ENCODE results near the gene OSBPL2.

Gene OSBPL2

DNA sequence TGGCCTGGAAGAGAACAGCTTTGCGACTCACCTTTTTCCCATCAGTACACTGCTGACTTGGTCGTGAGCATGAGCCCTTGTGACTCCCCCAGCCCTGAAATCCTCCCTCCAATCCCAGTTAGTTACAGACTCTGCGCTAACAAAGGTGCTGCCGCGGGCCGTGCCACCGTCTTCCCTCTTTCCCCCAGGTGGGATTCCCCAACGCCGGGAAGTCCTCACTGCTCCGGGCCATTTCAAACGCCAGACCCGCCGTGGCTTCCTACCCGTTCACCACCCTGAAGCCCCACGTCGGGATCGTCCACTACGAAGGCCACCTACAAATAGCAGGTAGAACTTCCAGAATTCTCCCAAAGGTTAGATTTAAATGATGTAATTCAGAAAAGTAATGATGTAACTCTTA, 39.4 kb upstream of the OSBPL2 start (continued):
- TF ChIP-seq ZSCAN16 (tag by site-specific recombination; IDR thresholded peaks at IDR 0.05), result no peak
- TF ChIP-seq KLF10 (tag by site-specific recombination; IDR thresholded peaks at IDR 0.05), result no peak
- no peak for TF ChIP-seq ZNF19 (tag by site-specific recombination; IDR thresholded peaks at IDR 0.05; ENCODE audit: low read depth)
- TF ChIP-seq, protein P1, sequence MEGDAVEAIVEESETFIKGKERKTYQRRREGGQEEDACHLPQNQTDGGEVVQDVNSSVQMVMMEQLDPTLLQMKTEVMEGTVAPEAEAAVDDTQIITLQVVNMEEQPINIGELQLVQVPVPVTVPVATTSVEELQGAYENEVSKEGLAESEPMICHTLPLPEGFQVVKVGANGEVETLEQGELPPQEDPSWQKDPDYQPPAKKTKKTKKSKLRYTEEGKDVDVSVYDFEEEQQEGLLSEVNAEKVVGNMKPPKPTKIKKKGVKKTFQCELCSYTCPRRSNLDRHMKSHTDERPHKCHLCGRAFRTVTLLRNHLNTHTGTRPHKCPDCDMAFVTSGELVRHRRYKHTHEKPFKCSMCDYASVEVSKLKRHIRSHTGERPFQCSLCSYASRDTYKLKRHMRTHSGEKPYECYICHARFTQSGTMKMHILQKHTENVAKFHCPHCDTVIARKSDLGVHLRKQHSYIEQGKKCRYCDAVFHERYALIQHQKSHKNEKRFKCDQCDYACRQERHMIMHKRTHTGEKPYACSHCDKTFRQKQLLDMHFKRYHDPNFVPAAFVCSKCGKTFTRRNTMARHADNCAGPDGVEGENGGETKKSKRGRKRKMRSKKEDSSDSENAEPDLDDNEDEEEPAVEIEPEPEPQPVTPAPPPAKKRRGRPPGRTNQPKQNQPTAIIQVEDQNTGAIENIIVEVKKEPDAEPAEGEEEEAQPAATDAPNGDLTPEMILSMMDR (tag by site-specific recombination; IDR thresholded peaks at IDR 0.05), result no peak
- no peak for TF ChIP-seq ZNF777 (tag by site-specific recombination; IDR thresholded peaks at IDR 0.05; ENCODE audit: borderline replicate concordance)
- TF ChIP-seq ZNF596 (tag by site-specific recombination; IDR thresholded peaks at IDR 0.05), result no peak
- TF ChIP-seq ZNF155 (tag by site-specific recombination; IDR thresholded peaks at IDR 0.05), result no peak

DNA sequence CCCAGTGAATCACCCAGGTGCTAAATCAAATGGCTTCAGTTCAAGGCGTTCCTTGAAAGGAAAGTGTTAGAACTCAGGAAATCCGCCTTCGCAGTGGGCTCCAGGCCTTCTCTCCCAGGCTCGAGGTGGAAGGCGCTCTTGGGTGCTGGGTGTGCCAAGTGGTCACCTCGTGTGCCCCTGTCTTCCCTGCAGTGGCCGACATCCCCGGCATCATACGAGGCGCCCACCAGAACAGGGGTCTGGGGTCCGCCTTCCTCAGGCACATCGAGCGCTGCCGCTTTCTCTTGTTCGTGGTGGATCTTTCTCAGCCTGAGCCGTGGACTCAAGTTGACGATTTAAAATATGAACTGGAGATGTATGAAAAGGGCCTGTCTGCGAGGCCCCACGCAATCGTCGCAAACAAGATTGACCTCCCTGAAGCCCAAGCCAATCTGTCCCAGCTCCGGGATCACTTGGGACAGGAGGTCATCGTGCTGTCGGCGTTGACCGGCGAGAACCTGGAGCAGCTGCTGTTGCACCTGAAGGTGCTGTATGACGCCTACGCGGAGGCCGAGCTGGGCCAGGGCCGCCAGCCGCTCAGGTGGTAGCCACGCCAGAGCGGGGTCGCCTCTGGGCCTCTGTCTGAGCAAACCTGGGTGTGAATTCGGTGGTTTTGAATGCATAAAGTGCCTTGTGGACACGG, 37.7 kb upstream of the OSBPL2 start:
- ChIA-PET CTCF (interaction anchor here (0.6 kb wide), 1 partner anchor 77 kb away, joined by 3 read pairs; no protein-coding TSS in a partner anchor), POLR2A (no interaction called here)
- Histone ChIP-seq H3K4me3 (ENCODE audit: low read depth, low read length) (no peak overlapping the region), H3K9me3 (ENCODE audit: control insufficient read depth, insufficient read depth, low read depth, low read length) (no peaks in the 10 kb centered on the region), H3K4me1 (ENCODE audit: control insufficient read depth, insufficient read depth, low read length) (no peaks in the 10 kb centered on the region), H3K36me3 (ENCODE audit: control insufficient read depth in 2 of 2, insufficient read depth in 1 of 2, low read length in 2 of 2) (peaks cover 11 to 63% of the 10 kb centered on the region in 2 experiments), H3K27ac (ENCODE audit: extremely low read depth, low read depth, low read length) (no peak overlapping the region)
- TF ChIP-seq ZNF558 (tag by site-specific recombination; IDR thresholded peaks at IDR 0.05), result no peak
- TF ChIP-seq, protein P1 (tag by site-specific recombination; IDR thresholded peaks at IDR 0.05), result no peak
- TF ChIP-seq FEZF1 (tag by site-specific recombination; IDR thresholded peaks at IDR 0.05), result no peak
- TF ChIP-seq ZNF16 (tag by site-specific recombination; IDR thresholded peaks at IDR 0.05; ENCODE audit: low read depth), result no peak
- TF ChIP-seq ZNF121 (tag by site-specific recombination; IDR thresholded peaks at IDR 0.05), result no peak
- TF ChIP-seq, protein P2, sequence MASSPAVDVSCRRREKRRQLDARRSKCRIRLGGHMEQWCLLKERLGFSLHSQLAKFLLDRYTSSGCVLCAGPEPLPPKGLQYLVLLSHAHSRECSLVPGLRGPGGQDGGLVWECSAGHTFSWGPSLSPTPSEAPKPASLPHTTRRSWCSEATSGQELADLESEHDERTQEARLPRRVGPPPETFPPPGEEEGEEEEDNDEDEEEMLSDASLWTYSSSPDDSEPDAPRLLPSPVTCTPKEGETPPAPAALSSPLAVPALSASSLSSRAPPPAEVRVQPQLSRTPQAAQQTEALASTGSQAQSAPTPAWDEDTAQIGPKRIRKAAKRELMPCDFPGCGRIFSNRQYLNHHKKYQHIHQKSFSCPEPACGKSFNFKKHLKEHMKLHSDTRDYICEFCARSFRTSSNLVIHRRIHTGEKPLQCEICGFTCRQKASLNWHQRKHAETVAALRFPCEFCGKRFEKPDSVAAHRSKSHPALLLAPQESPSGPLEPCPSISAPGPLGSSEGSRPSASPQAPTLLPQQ (tag by site-specific recombination; IDR thresholded peaks at IDR 0.05), result no peak
- TF ChIP-seq ZXDB (tag by site-specific recombination; IDR thresholded peaks at IDR 0.05), result no peak
- TF ChIP-seq ZNF10 (tag by site-specific recombination; IDR thresholded peaks at IDR 0.05), result no peak
- TF ChIP-seq WT1 (tag by site-specific recombination; IDR thresholded peaks at IDR 0.05), result no peak

DNA sequence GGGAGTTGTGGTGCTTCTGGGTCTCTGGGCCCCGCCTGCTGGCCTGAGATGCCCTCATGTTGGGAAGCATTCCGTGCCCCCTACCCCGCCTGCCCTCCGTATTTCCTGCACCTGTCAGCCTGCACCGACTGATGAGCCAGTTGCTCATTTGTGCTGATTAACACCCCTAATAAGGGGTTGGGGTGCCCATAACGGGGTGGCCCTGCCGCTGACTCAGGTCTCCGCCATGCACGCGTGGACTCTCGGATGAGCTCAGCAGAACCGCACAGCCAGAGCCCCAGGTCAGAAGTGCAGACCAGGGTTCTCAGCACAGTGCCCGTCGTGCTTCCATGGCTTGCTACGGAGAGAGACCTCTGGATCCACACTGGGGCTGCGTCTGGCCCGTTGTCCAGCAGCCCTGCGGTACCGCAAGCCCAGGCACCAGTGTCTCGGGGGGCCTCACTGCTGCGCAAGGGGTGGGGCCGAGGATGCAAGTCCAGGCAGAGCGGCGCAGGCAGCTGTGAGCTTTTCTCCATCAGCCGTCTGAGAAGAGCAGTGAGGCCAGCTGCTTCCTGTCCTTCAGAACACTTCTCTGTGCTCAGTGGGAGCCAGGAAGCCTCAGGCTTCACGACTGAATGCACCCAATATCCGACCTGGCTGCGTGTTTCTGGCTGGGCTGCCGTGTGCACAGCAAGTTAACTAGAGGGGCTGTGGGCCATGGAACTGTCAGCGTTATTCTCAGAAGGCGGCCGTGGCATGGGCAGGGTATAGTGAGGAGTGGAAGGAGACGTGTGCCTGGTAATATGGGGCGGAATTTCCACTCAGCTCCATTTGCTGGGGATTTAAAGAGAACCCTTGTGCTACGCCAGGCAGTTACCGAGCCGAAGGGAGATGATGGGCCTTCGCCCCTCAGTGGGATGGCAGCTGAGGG, 36.9 kb upstream of the OSBPL2 start:
- ChIA-PET POLR2A (no interaction called here), CTCF (interaction anchor here (0.6 kb wide), 1 partner anchor 88 kb away, joined by 3 read pairs; no protein-coding TSS in a partner anchor)
- TF ChIP-seq, protein P3, sequence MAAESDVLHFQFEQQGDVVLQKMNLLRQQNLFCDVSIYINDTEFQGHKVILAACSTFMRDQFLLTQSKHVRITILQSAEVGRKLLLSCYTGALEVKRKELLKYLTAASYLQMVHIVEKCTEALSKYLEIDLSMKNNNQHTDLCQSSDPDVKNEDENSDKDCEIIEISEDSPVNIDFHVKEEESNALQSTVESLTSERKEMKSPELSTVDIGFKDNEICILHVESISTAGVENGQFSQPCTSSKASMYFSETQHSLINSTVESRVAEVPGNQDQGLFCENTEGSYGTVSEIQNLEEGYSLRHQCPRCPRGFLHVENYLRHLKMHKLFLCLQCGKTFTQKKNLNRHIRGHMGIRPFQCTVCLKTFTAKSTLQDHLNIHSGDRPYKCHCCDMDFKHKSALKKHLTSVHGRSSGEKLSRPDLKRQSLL (tag by site-specific recombination; IDR thresholded peaks at IDR 0.05), result no peak
- TF ChIP-seq ZNF169 (tag by site-specific recombination; IDR thresholded peaks at IDR 0.05) (no peak), ZNF585B (tag by site-specific recombination; IDR thresholded peaks at IDR 0.05) (no peak), GLIS1 (tag by site-specific recombination; IDR thresholded peaks at IDR 0.05) (no peak), ZNF10 (tag by site-specific recombination; IDR thresholded peaks at IDR 0.05) (no peak)
- TF ChIP-seq, protein P4, sequence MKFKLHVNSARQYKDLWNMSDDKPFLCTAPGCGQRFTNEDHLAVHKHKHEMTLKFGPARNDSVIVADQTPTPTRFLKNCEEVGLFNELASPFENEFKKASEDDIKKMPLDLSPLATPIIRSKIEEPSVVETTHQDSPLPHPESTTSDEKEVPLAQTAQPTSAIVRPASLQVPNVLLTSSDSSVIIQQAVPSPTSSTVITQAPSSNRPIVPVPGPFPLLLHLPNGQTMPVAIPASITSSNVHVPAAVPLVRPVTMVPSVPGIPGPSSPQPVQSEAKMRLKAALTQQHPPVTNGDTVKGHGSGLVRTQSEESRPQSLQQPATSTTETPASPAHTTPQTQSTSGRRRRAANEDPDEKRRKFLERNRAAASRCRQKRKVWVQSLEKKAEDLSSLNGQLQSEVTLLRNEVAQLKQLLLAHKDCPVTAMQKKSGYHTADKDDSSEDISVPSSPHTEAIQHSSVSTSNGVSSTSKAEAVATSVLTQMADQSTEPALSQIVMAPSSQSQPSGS (tag by site-specific recombination; IDR thresholded peaks at IDR 0.05; ENCODE audit: low read depth), result no peak
- H3K9me3 ChIP-seq (ENCODE audit: control insufficient read depth, insufficient read depth, low read depth, low read length), result no peaks in the 10 kb centered on the region
- no peak overlapping the region for H3K4me3 ChIP-seq (ENCODE audit: low read depth, low read length)
- H3K4me1 ChIP-seq (ENCODE audit: control insufficient read depth, insufficient read depth, low read length), result no peaks in the 10 kb centered on the region
- no peak overlapping the region for H3K27ac ChIP-seq (ENCODE audit: extremely low read depth, low read depth, low read length)
- peaks cover 4 to 55% of the 10 kb centered on the region in 2 experiments for H3K36me3 ChIP-seq (ENCODE audit: control insufficient read depth in 2 of 2, insufficient read depth in 1 of 2, low read length in 2 of 2)

Measured in HEK293 (cell line).